Measurements from ENCODE around the gene MCFD2.

The MCFD2 gene

DNA sequence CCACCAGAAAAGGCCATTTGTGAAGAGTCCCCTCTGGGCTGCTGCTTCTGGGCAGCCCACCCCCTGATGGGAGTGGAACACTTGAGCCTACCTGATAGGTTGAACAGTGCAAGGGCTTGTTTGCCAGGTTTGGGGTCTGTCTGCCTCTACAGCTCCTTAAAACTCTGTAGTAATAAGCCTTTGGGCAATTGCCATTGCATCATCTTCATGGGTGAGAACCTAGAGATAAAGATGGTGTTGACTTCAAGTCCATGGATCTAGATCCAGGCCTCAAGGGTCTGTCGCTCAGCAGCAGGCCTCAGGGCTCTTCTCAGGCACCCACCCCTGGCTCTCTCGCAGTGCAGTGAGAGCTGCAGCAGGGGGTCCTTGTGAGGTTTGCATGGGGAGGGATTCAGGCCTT, 47.1 kb upstream of the MCFD2 start:
- Histone ChIP-seq H3K4me3 (ENCODE audit: low read depth, low read length) (no peak overlapping the region), H3K79me2 (ENCODE audit: control insufficient read depth, insufficient read depth, low read length, poor library complexity) (no peaks in the 10 kb centered on the region), H3K79me1 (ENCODE audit: low read length) (no peaks in the 10 kb centered on the region), H3K27me3 (ENCODE audit: insufficient read depth, low read length) (no peaks in the 10 kb centered on the region), H2AFZ (ENCODE audit: insufficient read depth, low read length, poor library complexity) (no peak overlapping the region), H3K4me1 (ENCODE audit: control insufficient read depth in 1 of 2, insufficient read depth in 2 of 2, low read length in 2 of 2) (peaks cover 26 to 30% of the 10 kb centered on the region in 2 experiments), H4K8ac (ENCODE audit: low read depth, low read length) (no peak overlapping the region), H3K14ac (ENCODE audit: low read length) (no peak overlapping the region), H3K4me2 (ENCODE audit: low read length) (no peak overlapping the region), H3K9me3 (ENCODE audit: insufficient read depth, low read depth, low read length) (peaks cover 2% of the 10 kb centered on the region), H3K27ac (ENCODE audit: low read depth, low read length) (peak overlapping the region; percentile 32), H2BK12ac (ENCODE audit: low read length) (no peak overlapping the region), H2BK120ac (ENCODE audit: insufficient read depth, low read length, poor library complexity) (no peak overlapping the region), H2BK5ac (ENCODE audit: low read depth, low read length, poor library complexity) (no peak overlapping the region), H3K36me3 (ENCODE audit: control insufficient read depth in 1 of 2, insufficient read depth in 2 of 2, low read length in 2 of 2) (peaks cover 21 to 36% of the 10 kb centered on the region in 2 experiments), H4K91ac (ENCODE audit: low read depth, low read length) (no peak overlapping the region), H2AK5ac (ENCODE audit: low read length) (no peak overlapping the region), H3K23ac (ENCODE audit: low read length) (no peak overlapping the region), H3K18ac (ENCODE audit: low read length) (no peak overlapping the region), H3K9ac (ENCODE audit: low read length) (no peak overlapping the region), H4K12ac (ENCODE audit: low read depth, low read length) (no peak overlapping the region), H3K4ac (ENCODE audit: low read depth, low read length) (no peak overlapping the region)
- WGBS (ENCODE audit: extremely low coverage, insufficient coverage, insufficient read length), result no CpG with 5 or more reads among the region's 2 CpGs
- no peak for DNase-seq

DNA sequence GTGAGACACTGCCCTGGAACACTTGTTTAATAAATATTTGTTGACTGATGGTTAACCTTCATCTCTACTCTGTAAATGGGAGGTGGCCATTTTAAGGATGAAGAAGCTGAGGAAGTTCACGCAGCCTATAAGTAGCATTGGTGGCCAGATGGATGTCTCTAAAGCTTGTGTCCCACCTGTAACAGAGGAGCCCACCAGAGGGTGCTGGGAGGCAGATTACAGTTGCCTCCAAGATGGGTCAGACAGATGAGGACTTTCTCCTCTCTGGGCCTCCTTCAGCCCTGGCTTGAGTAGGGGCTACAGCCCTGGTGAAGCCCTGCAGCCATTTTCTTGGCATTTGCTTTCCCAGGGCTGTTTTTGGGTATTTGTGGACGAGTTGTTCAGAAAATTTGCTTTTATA, 45.0 kb upstream of the MCFD2 start:
- no peak overlapping the region for H4K12ac ChIP-seq (ENCODE audit: low read depth, low read length)
- WGBS (ENCODE audit: extremely low coverage, insufficient coverage, insufficient read length), result no CpG with 5 or more reads among the region's 2 CpGs
- H3K36me3 ChIP-seq (ENCODE audit: control insufficient read depth in 1 of 2, insufficient read depth in 2 of 2, low read length in 2 of 2), result peaks cover 41 to 54% of the 10 kb centered on the region in 2 experiments

DNA sequence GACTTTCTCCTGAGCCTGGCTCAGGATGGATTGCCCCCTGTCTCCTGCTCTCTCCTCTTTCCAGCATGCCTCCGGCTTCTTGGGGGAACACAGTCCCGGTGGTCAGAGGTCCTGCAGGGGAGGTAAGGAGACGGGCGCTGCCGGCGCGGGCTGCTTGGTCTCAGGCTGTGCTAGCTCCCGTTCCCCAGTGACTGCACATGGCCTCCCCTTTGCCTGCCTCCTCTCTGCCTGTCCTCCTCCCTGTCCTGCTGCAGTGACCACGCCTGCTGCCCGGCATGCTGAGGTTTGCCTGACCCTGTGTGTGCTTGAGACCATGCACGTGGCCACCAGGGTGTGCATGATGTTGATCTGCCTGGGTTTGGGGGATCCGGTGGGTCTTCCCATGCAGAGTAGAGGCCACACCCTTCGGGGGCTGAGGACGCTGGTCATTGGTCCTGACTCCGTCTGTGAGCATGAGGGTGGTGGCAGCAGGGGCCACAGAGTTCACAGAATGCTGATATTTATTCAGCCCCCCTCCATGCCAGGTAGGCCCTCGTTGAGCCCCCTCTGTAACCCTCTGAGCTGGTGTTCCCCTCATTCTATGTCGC, 42.9 kb upstream of the MCFD2 start:
- Histone ChIP-seq H3K79me2 (ENCODE audit: control insufficient read depth, insufficient read depth, low read length, poor library complexity) (peaks cover 3% of the 10 kb centered on the region), H3K4ac (ENCODE audit: low read depth, low read length) (no peak overlapping the region), H2BK12ac (ENCODE audit: low read length) (no peak overlapping the region), H2AFZ (ENCODE audit: insufficient read depth, low read length, poor library complexity) (no peak overlapping the region), H3K27ac (ENCODE audit: low read depth, low read length) (no peak overlapping the region), H3K18ac (ENCODE audit: low read length) (peak overlapping the region; percentile 19), H3K9ac (ENCODE audit: low read length) (no peak overlapping the region), H4K8ac (ENCODE audit: low read depth, low read length) (no peak overlapping the region), H4K12ac (ENCODE audit: low read depth, low read length) (no peak overlapping the region), H3K23ac (ENCODE audit: low read length) (no peak overlapping the region), H3K4me1 (ENCODE audit: control insufficient read depth in 1 of 2, insufficient read depth in 2 of 2, low read length in 2 of 2) (peaks cover 20 to 27% of the 10 kb centered on the region in 2 experiments), H3K9me3 (ENCODE audit: insufficient read depth, low read depth, low read length) (peaks cover 2% of the 10 kb centered on the region), H2BK5ac (ENCODE audit: low read depth, low read length, poor library complexity) (no peak overlapping the region), H3K79me1 (ENCODE audit: low read length) (peaks cover 9% of the 10 kb centered on the region), H4K91ac (ENCODE audit: low read depth, low read length) (no peak overlapping the region), H3K14ac (ENCODE audit: low read length) (no peak overlapping the region), H3K4me3 (ENCODE audit: low read depth, low read length) (no peak overlapping the region), H2AK5ac (ENCODE audit: low read length) (no peak overlapping the region), H3K4me2 (ENCODE audit: low read length) (no peak overlapping the region), H3K36me3 (ENCODE audit: control insufficient read depth in 1 of 2, insufficient read depth in 2 of 2, low read length in 2 of 2) (peaks cover 45 to 52% of the 10 kb centered on the region in 2 experiments), H3K27me3 (ENCODE audit: insufficient read depth, low read length) (no peaks in the 10 kb centered on the region), H2BK120ac (ENCODE audit: insufficient read depth, low read length, poor library complexity) (no peak overlapping the region)
- no CpG with 5 or more reads among the region's 17 CpGs for WGBS (ENCODE audit: extremely low coverage, insufficient coverage, insufficient read length)
- no peak for DNase-seq

More for the DNA sequence above, 45.0 kb upstream of the MCFD2 start:
- Histone ChIP-seq H3K9me3 (ENCODE audit: insufficient read depth, low read depth, low read length) (peaks cover 2% of the 10 kb centered on the region), H3K27me3 (ENCODE audit: insufficient read depth, low read length) (no peaks in the 10 kb centered on the region), H3K27ac (ENCODE audit: low read depth, low read length) (no peak overlapping the region), H4K91ac (ENCODE audit: low read depth, low read length) (no peak overlapping the region), H4K8ac (ENCODE audit: low read depth, low read length) (no peak overlapping the region), H3K4me1 (ENCODE audit: control insufficient read depth in 1 of 2, insufficient read depth in 2 of 2, low read length in 2 of 2) (peaks cover 31 to 34% of the 10 kb centered on the region in 2 experiments), H2BK5ac (ENCODE audit: low read depth, low read length, poor library complexity) (no peak overlapping the region), H2AFZ (ENCODE audit: insufficient read depth, low read length, poor library complexity) (no peak overlapping the region), H3K4ac (ENCODE audit: low read depth, low read length) (no peak overlapping the region), H2BK12ac (ENCODE audit: low read length) (no peak overlapping the region), H3K79me2 (ENCODE audit: control insufficient read depth, insufficient read depth, low read length, poor library complexity) (peaks cover 3% of the 10 kb centered on the region), H3K23ac (ENCODE audit: low read length) (no peak overlapping the region), H3K14ac (ENCODE audit: low read length) (no peak overlapping the region), H3K4me3 (ENCODE audit: low read depth, low read length) (no peak overlapping the region), H2AK5ac (ENCODE audit: low read length) (no peak overlapping the region), H3K79me1 (ENCODE audit: low read length) (peaks cover 5% of the 10 kb centered on the region), H2BK120ac (ENCODE audit: insufficient read depth, low read length, poor library complexity) (no peak overlapping the region), H3K9ac (ENCODE audit: low read length) (no peak overlapping the region), H3K18ac (ENCODE audit: low read length) (no peak overlapping the region), H3K4me2 (ENCODE audit: low read length) (no peak overlapping the region)
- no peak for DNase-seq

DNA sequence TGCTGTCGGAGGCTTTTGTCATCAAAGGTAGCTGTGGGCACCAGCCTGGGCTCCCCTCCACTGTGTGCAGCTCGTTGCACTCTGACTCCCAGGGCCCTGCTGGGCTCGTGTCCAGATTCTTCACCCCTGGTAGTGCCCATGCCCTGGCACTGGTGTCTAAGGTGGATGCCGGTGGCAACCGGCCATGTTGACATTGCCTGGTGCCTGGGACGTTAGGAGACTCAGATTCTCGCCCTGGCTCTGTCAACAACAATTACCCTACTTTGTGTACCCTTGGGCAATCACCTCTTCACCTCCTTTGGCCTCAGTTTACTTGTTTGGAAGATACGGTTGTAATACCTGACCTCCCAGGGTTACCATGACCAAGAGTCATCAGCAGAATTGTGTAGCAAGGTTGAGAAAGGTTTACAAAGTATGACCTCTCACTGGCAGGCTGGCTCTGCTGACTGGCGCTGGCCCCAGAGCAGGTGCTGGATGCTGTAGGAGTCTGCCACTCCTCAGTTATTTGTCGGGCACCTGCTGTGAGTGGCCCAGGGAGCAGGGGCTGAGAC, 41.5 kb upstream of the MCFD2 start:
- H3K79me1 ChIP-seq (ENCODE audit: low read length), result peaks cover 9% of the 10 kb centered on the region
- H3K4me1 ChIP-seq (ENCODE audit: control insufficient read depth in 1 of 2, insufficient read depth in 2 of 2, low read length in 2 of 2), result peaks cover 11 to 15% of the 10 kb centered on the region in 2 experiments
- DNase-seq, result no peak
- H3K4me3 ChIP-seq (ENCODE audit: low read depth, low read length), result no peak overlapping the region
- no peak overlapping the region for H4K8ac ChIP-seq (ENCODE audit: low read depth, low read length)
- H3K36me3 ChIP-seq (ENCODE audit: control insufficient read depth in 1 of 2, insufficient read depth in 2 of 2, low read length in 2 of 2), result peaks cover 53 to 55% of the 10 kb centered on the region in 2 experiments
- no peak overlapping the region for H3K18ac ChIP-seq (ENCODE audit: low read length)
- no peak overlapping the region for H3K27ac ChIP-seq (ENCODE audit: low read depth, low read length)
- H3K9ac ChIP-seq (ENCODE audit: low read length), result no peak overlapping the region
- H3K9me3 ChIP-seq (ENCODE audit: insufficient read depth, low read depth, low read length), result peaks cover 2% of the 10 kb centered on the region
- no peak overlapping the region for H2BK12ac ChIP-seq (ENCODE audit: low read length)
- no peak overlapping the region for H2BK120ac ChIP-seq (ENCODE audit: insufficient read depth, low read length, poor library complexity)
- no peak overlapping the region for H3K14ac ChIP-seq (ENCODE audit: low read length)
- H4K91ac ChIP-seq (ENCODE audit: low read depth, low read length), result no peak overlapping the region
- no peaks in the 10 kb centered on the region for H3K27me3 ChIP-seq (ENCODE audit: insufficient read depth, low read length)
- no peak overlapping the region for H4K12ac ChIP-seq (ENCODE audit: low read depth, low read length)
- H3K4ac ChIP-seq (ENCODE audit: low read depth, low read length), result no peak overlapping the region
- no peak overlapping the region for H3K23ac ChIP-seq (ENCODE audit: low read length)
- H3K4me2 ChIP-seq (ENCODE audit: low read length), result no peak overlapping the region
- no CpG with 5 or more reads among the region's 10 CpGs for WGBS (ENCODE audit: extremely low coverage, insufficient coverage, insufficient read length)
- H2AK5ac ChIP-seq (ENCODE audit: low read length), result no peak overlapping the region
- H2AFZ ChIP-seq (ENCODE audit: insufficient read depth, low read length, poor library complexity), result no peak overlapping the region
- no peak overlapping the region for H2BK5ac ChIP-seq (ENCODE audit: low read depth, low read length, poor library complexity)
- peaks cover 3% of the 10 kb centered on the region for H3K79me2 ChIP-seq (ENCODE audit: control insufficient read depth, insufficient read depth, low read length, poor library complexity)

Measured in trophoblast cell (in vitro differentiated cells and primary cell).